ELR (cell line): ENCODE data around the gene RGL3.
A peak's percentile ranks its signal among the peaks of the same experiment; 100 is the strongest.
"Not testable (repeated sequence)": the region's sequence is repeated elsewhere in the genome, so short reads cannot be mapped to it uniquely, and the experiment has no call there.

Experiments
- DNase-seq: peaks from one replicate; pipeline ENCODE4 v3.0.0-alpha.2; 2015; ENCODE audit warnings: low read depth

The RGL3 gene

GRCh38 chr19:11361771-11362731 is 57.1 kb downstream of the RGL3 start:
- no peak for DNase-seq

- no peak for DNase-seq
These were observed 57.9 kb downstream of the RGL3 start for GRCh38 chr19:11361037-11361770.

- no peak for DNase-seq
These were observed 59.7 kb downstream of the RGL3 start for GRCh38 chr19:11359421-11359820.

GRCh38 chr19:11356676-11357550 is 62.2 kb downstream of the RGL3 start:
- no peak for DNase-seq

- DNase-seq, result no peak
These were observed 63.1 kb downstream of the RGL3 start for GRCh38 chr19:11356074-11356397.

- DNase-seq, result peak; percentile 92
These were observed 63.7 kb downstream of the RGL3 start, which contains the start of gene PLPPR2 for GRCh38 chr19:11355160-11356073. TSS of gene PLPPR2 (plus strand) at chr19:11355432. CDS start at chr19:11357674, 2,242 bp downstream.

- DNase-seq, result not testable (repeated sequence)
These were observed 65.0 kb downstream of the RGL3 start for GRCh38 chr19:11354102-11354501.

- DNase-seq, result no peak
These were observed 69.9 kb downstream of the RGL3 start for GRCh38 chr19:11349171-11349570.

GRCh38 chr19:11347546-11348039 is 71.5 kb downstream of the RGL3 start:
- no peak for DNase-seq

GRCh38 chr19:11346104-11346940 is 72.8 kb downstream of the RGL3 start, which contains the start of the genes CCDC159 and TMEM205:
TSS of gene CCDC159 (plus strand) at chr19:11346519. CDS start at chr19:11346607, 88 bp downstream.
TSS of gene TMEM205 (minus strand) at chr19:11346268. CDS start at chr19:11345619, 649 bp downstream.
- DNase-seq, result peak; percentile 100

- peak; percentile 30 for DNase-seq
These were observed 73.9 kb downstream of the RGL3 start for GRCh38 chr19:11345122-11345803.
